GM12878 (cell line): Measurements from ENCODE around the gene CD69. TPM values are rescaled to one million over a fixed set of nuclear protein-coding genes. Genes with fewer than 3 reads are reported as not detected.

Experiments used
- ATAC-seq: fragments of 200-7000 bp; cut with Tn5 transposase; 3 replicates; pipeline ENCODE4 v1.9.1; 2020; ENCODE audit warnings: mild to moderate bottlenecking, moderate library complexity
- BruUV-seq: library from RNA; stranded (reverse); fragments of 400-500 nt; replicated peaks from 2 replicates; lab custom pipeline; 2021; lab: Mats Ljungman, UMichigan
- CTCF ChIA-PET: fragments of 300-600 bp; sonication (Branson Sonifier 250); formaldehyde crosslinking; extraction: SDS; loops from one replicate; lab custom pipeline; 2021; ENCODE audit warnings: inconsistent platforms; lab: Yijun Ruan, JAX
- POLR2A ChIA-PET: fragments of 350-600 bp; formaldehyde crosslinking; extraction: SDS; loops from one replicate; lab custom pipeline; 2021; ENCODE audit warnings: inconsistent platforms; lab: Charles Lee
- RAD21 ChIA-PET: fragments of 300-600 bp; sonication (Branson Sonifier 250); formaldehyde crosslinking; loops from one replicate; lab custom pipeline; 2023; ENCODE audit warnings: antibody characterized with exemption; ENCODE audit not compliant: unreplicated experiment; lab: Charles Lee
- SMC1A ChIA-PET: fragments of 300-600 bp; sonication (Branson Sonifier 250); formaldehyde crosslinking; loops from one replicate; lab custom pipeline; 2023; ENCODE audit not compliant: unreplicated experiment, uncharacterized antibody; lab: Charles Lee
- DNase-seq: peaks from one replicate; pipeline ENCODE4 v3.0.0-alpha.2; 2011; ENCODE audit warnings: low read depth, low spot score
- FAIRE-seq: peaks from 3 replicates; lab custom pipeline; 2011; peaks lifted over from hg19 to GRCh38; lab: Jason Lieb, UNC
- H2AFZ ChIP-seq: 2 replicates; pipeline ENCODE4 v1.6.0; 2011; ENCODE audit warnings: low read depth, low read length, control low read depth; ENCODE audit not compliant: control insufficient read depth
- H3K27ac ChIP-seq: 2 replicates; pipeline ENCODE4 v1.5.1; 2011; ENCODE audit warnings: control low read depth; ENCODE audit not compliant: control insufficient read depth, insufficient read depth
- H3K27me3 ChIP-seq, 2 experiments: replicated peaks in 1 of 2; 2 replicates each; pipeline versions ENCODE4 v1.6.0 to v1.6.1; 2011; ENCODE audit warnings: low read length in 1 of 2; ENCODE audit not compliant: control insufficient read depth in 2 of 2, insufficient read depth in 2 of 2
- H3K36me3 ChIP-seq, 2 experiments: 2 replicates each; pipeline ENCODE4 v1.5.1; 2011; ENCODE audit warnings: low read length in 1 of 2; ENCODE audit not compliant: control insufficient read depth in 2 of 2, insufficient read depth in 2 of 2
- H3K4me1 ChIP-seq: 2 replicates; pipeline ENCODE4 v1.6.1; 2011; ENCODE audit warnings: mild to moderate bottlenecking, low read length, moderate library complexity, mixed read lengths; ENCODE audit not compliant: control insufficient read depth, insufficient read depth
- H3K4me2 ChIP-seq: 2 replicates; pipeline ENCODE4 v1.6.0; 2011; ENCODE audit warnings: control low read depth; ENCODE audit not compliant: control insufficient read depth, insufficient read depth
- H3K4me3 ChIP-seq: fragments of 200-600 bp; sonication (generic); 2 replicates; pipeline ENCODE4 v1.5.1; 2016
- H3K79me2 ChIP-seq: 2 replicates; pipeline ENCODE4 v1.6.0; 2011; ENCODE audit warnings: low read length; ENCODE audit not compliant: control insufficient read depth, insufficient read depth
- H3K9ac ChIP-seq: 2 replicates; pipeline ENCODE4 v1.8.0; 2011; ENCODE audit warnings: low read length, control low read depth, mixed read lengths; ENCODE audit not compliant: control insufficient read depth, insufficient read depth
- H3K9me3 ChIP-seq: replicated peaks from 3 replicates; pipeline ENCODE4 v1.5.1; 2011; ENCODE audit warnings: mild to moderate bottlenecking, low read length; ENCODE audit not compliant: control insufficient read depth, insufficient read depth
- H4K20me1 ChIP-seq: 2 replicates; pipeline ENCODE4 v1.6.0; 2011; ENCODE audit not compliant: control insufficient read depth, insufficient read depth
- ATF7 ChIP-seq: fragments of 450-650 bp; IDR thresholded peaks from 2 replicates; pipeline ENCODE4 v1.6.1; 2016; ENCODE audit warnings: low read depth, mild to moderate bottlenecking
- CBFB ChIP-seq: IDR thresholded peaks from 2 replicates; pipeline ENCODE4 v1.6.1; 2016; ENCODE audit warnings: antibody characterized with exemption, low read depth
- CREM ChIP-seq: IDR thresholded peaks from 2 replicates; pipeline ENCODE4 v1.6.1; 2014; ENCODE audit warnings: antibody characterized with exemption, low read depth
- FOXK2 ChIP-seq: fragments of 450-650 bp; IDR thresholded peaks from 2 replicates; pipeline ENCODE4 v1.6.1; 2017; ENCODE audit warnings: mild to moderate bottlenecking, moderate library complexity
- IRF4 ChIP-seq: IDR thresholded peaks from 2 replicates; pipeline ENCODE4 v1.6.1; 2011; ENCODE audit warnings: low read depth, low read length
- SRF ChIP-seq, 2 experiments: IDR thresholded peaks; 2 replicates each; pipeline ENCODE4 v1.6.1; 2011; ENCODE audit warnings: low read depth in 2 of 2, low read length in 2 of 2, mild to moderate bottlenecking in 1 of 2, moderate library complexity in 1 of 2
- STAT3 ChIP-seq: IDR thresholded peaks from 2 replicates; pipeline ENCODE4 v1.6.1; 2011; ENCODE audit warnings: low read depth, low read length, improper control_type of control experiment
- ZSCAN29 ChIP-seq: fragments of 450-650 bp; IDR thresholded peaks from 2 replicates; pipeline ENCODE4 v1.6.1; 2017; ENCODE audit warnings: mild to moderate bottlenecking, moderate library complexity
- WGBS: methylation state at CpG from one replicate; pipeline ENCODE4 v1.1.6; 2016; ENCODE audit warnings: low lambda C conversion rate; ENCODE audit not compliant: insufficient replicate concordance, insufficient coverage; ENCODE audit errors: missing lambda C conversion rate; 5-methylcytosine and 5-hydroxymethylcytosine counted together
- in situ Hi-C: fragments of 300-500 bp; cut with MboI; formaldehyde crosslinking; loops from 9 replicates; pipeline ENCODE4 v1.14.3; 2018; ENCODE audit warnings: mixed read lengths
- intact Hi-C: fragments of 100-400 bp; cut with micrococcal nuclease; formaldehyde crosslinking; loops from one replicate; pipeline ENCODE4 v1.14.2; 2022; ENCODE audit not compliant: unreplicated experiment
- polyA plus RNA-seq, 11 experiments: library from polyadenylated mRNA; depleted of rRNA in 4 of 11; unstranded in 6 of 11; stranded (reverse) in 5 of 11; fragments of >200 nt; fragmentation: Nextera tagmentation in 4 of 11; fragmentation: Illumina TruSeq in 1 of 11; extraction: Ambion mirVana in 4 of 11; extraction: Trizol in 1 of 11; gene quantifications; 1 replicate in 1 of 11; 2 replicates in 10 of 11; pipeline versions ENCODE4 v1.2.1 to v1.2.3, GENCODE V29; 2011 to 2016; ENCODE audit warnings: inconsistent platforms in 2 of 11, missing spikeins in 2 of 11, low read depth in 1 of 11
- total RNA-seq, 4 experiments: library from RNA; depleted of rRNA in 3 of 4; stranded (reverse); fragments of >200 nt in 3 of 4; fragmentation: Illumina TruSeq in 1 of 4; extraction: Trizol in 1 of 4; gene quantifications; 2 replicates each; pipeline versions ENCODE4 v1.2.1 to v1.2.3, GENCODE V29; 2013 to 2021
- TF ChIP-seq, protein P1 (sequence below): fragments of 450-650 bp; IDR thresholded peaks from 2 replicates; pipeline ENCODE4 v1.6.1; 2017; ENCODE audit warnings: mild to moderate bottlenecking, low read depth, inconsistent platforms; ENCODE audit not compliant: poor library complexity, severe bottlenecking
- TF ChIP-seq, protein P2 (sequence below): fragments of 450-650 bp; IDR thresholded peaks from 2 replicates; pipeline ENCODE4 v1.6.1; 2017; ENCODE audit warnings: mild to moderate bottlenecking, moderate library complexity

The CD69 gene
- total and polyA plus RNA-seq, 10 of the 15 experiments (the other 5 are each of a cell fraction or from before 2014, with no cell fraction given) = 7.3 to 156 (median 15.0) TPM

DNA sequence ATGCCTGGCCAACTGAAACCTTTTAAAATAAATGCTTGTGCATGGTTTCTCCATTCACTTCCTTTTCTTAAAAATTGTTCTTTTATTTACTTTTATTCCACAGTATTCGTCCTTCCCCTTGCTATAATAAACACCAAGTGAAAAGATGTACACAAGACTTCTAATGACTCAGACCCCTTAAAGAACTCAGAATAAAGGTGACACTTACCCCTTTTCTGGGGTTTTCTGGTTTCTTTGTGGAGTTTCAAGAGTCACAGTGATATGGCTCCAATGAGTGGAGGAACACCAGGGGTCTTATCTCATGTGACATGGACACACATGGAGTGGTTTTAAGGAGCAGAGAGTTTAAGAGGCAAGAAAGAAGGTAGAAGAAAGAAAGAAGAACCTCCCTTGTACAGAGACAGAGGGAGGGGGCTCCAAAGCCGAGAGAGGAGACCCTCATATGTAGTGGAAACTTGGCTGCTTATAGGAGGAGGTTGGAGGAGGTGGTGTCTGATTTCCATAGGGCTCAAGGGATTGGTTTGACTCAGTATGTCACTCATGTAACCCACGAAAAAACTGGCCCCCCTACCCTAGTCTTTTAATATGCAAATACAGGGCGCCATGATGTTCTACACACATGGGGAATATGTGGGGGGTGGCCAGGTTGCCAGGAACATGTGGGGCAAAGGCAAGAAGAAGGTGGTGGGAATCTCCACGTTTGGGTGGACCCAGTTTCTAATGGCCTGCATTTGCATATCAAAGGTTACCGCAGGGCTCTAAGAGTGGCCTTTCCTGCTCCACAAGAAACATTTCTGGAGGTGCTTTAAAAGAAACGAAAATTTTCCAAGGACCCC, 22.1 kb upstream of the CD69 start:
- H3K9ac ChIP-seq = no peak overlapping the region
- TF ChIP-seq FOXK2 = no peak
- no peak for TF ChIP-seq ATF7
- TF ChIP-seq STAT3 = no peak
- TF ChIP-seq CREM = no peak
- H3K4me3 ChIP-seq = no peak overlapping the region
- H3K4me1 ChIP-seq = no peaks in the 10 kb centered on the region
- no peaks in the 10 kb centered on the region for H3K36me3 ChIP-seq
- DNase-seq (no peak), ATAC-seq (no peak), FAIRE-seq (no peak)
- POLR2A ChIA-PET = interaction anchor here (0.7 kb wide), 1 partner anchor 417 kb away, joined by 4 read pairs; no protein-coding TSS in a partner anchor
- H3K9me3 ChIP-seq = no peaks in the 10 kb centered on the region; the same call in 2 of the 3 replicates
- RAD21 ChIA-PET = interaction anchor here (0.7 kb wide), 1 partner anchor 12 kb away, joined by 3 read pairs; no protein-coding TSS in a partner anchor
- no peak overlapping the region for H2AFZ ChIP-seq
- BruUV-seq = no TSS peak
- H3K27ac ChIP-seq = no peak overlapping the region
- SMC1A ChIA-PET = interaction anchor here (1.0 to 2.5 kb wide), 2 partner anchors 9 to 13 kb away, joined by 4 to 8 read pairs; no protein-coding TSS in a partner anchor
- no peaks in the 10 kb centered on the region for H3K79me2 ChIP-seq
- CTCF ChIA-PET = interaction anchor here (1.7 to 2.5 kb wide), 3 partner anchors 8 to 32 kb away, joined by 4 to 10 read pairs (median 5); no protein-coding TSS in a partner anchor
- no peak overlapping the region for H3K4me2 ChIP-seq
- in situ Hi-C loops = no loop called here
- no peaks in the 10 kb centered on the region for H4K20me1 ChIP-seq
- intact Hi-C loops = no loop called here
- 63% methylated on average over 7 of the region's 7 CpGs for WGBS
- no peaks in the 10 kb centered on the region for H3K27me3 ChIP-seq

DNA sequence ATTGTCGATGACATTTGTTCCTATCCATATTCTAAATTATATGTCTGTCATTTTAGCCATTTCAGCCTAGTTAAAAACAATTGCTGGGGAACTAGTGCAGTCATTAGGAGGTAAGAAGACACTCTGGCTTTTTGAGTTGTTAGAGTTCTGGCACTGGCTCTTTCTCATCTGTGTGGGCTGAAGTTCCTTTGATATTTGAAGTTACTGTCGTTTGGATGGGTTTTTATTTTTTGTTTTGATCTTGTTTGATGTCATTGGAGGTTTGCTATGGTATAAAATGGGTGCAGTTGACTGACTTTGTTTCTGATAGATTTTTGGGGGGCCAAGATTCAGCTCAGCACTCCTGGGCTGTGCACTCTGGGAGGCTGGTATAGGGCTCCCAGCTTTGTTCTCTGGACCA, 20.7 kb upstream of the CD69 start:
- ChIA-PET SMC1A (interaction anchor here (0.9 to 2.2 kb wide), 5 partner anchors 9 to 30 kb away, joined by 3 to 10 read pairs (median 5); no protein-coding TSS in a partner anchor), CTCF (interaction anchor here (1.2 to 1.7 kb wide), 5 partner anchors 9 to 38 kb away, joined by 3 to 5 read pairs (median 5); no protein-coding TSS in a partner anchor), POLR2A (no interaction called here), RAD21 (interaction anchor here (1.4 kb wide), 1 partner anchor 17 kb away, joined by 5 read pairs; no protein-coding TSS in a partner anchor)
- intact Hi-C loops (no loop called here), in situ Hi-C loops (no loop called here)
- 46% methylated on average over 2 of the region's 2 CpGs for WGBS
- Histone ChIP-seq H3K36me3 (no peaks in the 10 kb centered on the region), H3K27me3 (no peaks in the 10 kb centered on the region), H3K9me3 (no peaks in the 10 kb centered on the region; the same call in 2 of the 3 replicates), H3K4me2 (no peak overlapping the region), H4K20me1 (no peaks in the 10 kb centered on the region), H3K4me3 (no peak overlapping the region), H3K4me1 (no peaks in the 10 kb centered on the region), H3K27ac (no peak overlapping the region), H3K9ac (no peak overlapping the region), H2AFZ (no peak overlapping the region), H3K79me2 (no peaks in the 10 kb centered on the region)
- ATAC-seq = no peak
- no TSS peak for BruUV-seq
- DNase-seq = no peak
- FAIRE-seq = no peak
- TF ChIP-seq ZSCAN29 (no peak), SRF (IDR thresholded peaks at IDR 0.05; ENCODE audit: low read depth in 2 of 2, low read length in 2 of 2) (no peak), CBFB (no peak), IRF4 (no peak)
- TF ChIP-seq, protein P1, sequence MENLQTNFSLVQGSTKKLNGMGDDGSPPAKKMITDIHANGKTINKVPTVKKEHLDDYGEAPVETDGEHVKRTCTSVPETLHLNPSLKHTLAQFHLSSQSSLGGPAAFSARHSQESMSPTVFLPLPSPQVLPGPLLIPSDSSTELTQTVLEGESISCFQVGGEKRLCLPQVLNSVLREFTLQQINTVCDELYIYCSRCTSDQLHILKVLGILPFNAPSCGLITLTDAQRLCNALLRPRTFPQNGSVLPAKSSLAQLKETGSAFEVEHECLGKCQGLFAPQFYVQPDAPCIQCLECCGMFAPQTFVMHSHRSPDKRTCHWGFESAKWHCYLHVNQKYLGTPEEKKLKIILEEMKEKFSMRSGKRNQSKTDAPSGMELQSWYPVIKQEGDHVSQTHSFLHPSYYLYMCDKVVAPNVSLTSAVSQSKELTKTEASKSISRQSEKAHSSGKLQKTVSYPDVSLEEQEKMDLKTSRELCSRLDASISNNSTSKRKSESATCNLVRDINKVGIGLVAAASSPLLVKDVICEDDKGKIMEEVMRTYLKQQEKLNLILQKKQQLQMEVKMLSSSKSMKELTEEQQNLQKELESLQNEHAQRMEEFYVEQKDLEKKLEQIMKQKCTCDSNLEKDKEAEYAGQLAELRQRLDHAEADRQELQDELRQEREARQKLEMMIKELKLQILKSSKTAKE = no peak
- TF ChIP-seq, protein P2, sequence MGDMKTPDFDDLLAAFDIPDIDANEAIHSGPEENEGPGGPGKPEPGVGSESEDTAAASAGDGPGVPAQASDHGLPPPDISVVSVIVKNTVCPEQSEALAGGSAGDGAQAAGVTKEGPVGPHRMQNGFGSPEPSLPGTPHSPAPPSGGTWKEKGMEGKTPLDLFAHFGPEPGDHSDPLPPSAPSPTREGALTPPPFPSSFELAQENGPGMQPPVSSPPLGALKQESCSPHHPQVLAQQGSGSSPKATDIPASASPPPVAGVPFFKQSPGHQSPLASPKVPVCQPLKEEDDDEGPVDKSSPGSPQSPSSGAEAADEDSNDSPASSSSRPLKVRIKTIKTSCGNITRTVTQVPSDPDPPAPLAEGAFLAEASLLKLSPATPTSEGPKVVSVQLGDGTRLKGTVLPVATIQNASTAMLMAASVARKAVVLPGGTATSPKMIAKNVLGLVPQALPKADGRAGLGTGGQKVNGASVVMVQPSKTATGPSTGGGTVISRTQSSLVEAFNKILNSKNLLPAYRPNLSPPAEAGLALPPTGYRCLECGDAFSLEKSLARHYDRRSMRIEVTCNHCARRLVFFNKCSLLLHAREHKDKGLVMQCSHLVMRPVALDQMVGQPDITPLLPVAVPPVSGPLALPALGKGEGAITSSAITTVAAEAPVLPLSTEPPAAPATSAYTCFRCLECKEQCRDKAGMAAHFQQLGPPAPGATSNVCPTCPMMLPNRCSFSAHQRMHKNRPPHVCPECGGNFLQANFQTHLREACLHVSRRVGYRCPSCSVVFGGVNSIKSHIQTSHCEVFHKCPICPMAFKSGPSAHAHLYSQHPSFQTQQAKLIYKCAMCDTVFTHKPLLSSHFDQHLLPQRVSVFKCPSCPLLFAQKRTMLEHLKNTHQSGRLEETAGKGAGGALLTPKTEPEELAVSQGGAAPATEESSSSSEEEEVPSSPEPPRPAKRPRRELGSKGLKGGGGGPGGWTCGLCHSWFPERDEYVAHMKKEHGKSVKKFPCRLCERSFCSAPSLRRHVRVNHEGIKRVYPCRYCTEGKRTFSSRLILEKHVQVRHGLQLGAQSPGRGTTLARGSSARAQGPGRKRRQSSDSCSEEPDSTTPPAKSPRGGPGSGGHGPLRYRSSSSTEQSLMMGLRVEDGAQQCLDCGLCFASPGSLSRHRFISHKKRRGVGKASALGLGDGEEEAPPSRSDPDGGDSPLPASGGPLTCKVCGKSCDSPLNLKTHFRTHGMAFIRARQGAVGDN = no peak
